Measurements from ENCODE around the gene VRK1.
"Not testable (repeated sequence)": the region's sequence is repeated elsewhere in the genome, so short reads cannot be mapped to it uniquely, and the experiment has no call there.

The VRK1 gene, protein sequence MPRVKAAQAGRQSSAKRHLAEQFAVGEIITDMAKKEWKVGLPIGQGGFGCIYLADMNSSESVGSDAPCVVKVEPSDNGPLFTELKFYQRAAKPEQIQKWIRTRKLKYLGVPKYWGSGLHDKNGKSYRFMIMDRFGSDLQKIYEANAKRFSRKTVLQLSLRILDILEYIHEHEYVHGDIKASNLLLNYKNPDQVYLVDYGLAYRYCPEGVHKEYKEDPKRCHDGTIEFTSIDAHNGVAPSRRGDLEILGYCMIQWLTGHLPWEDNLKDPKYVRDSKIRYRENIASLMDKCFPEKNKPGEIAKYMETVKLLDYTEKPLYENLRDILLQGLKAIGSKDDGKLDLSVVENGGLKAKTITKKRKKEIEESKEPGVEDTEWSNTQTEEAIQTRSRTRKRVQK

DNA sequence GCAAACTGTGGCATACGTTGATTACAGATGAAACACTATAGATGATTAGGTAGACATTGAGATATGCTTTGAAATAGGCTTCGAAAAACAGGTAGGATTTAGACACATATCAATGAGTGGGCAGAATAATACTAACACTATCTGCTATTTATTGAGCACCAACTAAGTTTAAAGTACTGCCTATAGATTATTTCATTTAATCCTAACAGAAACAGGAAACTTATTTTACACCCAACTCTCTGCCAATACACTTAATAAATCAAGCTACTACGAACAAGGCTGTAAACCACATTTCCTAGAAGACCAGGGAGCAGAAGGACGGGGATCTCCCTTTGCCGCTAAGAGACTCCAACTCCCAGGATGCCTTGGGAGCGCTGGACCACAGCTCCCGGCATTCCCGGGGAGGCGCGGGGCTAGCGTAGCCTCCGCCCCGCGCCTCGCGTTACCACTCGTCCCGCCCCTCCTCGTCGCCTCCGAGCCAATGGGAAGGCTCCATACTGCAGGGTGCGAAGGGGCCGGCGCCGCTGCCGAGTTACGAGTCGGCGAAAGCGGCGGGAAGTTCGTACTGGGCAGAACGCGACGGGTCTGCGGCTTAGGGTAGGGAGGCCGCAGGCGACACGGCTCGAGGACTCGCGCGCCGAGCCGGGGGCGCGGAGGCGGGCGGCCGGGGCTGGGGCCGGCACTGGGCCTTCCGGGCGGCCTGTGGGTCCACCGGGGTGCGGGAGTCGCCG lies at the start of gene VRK1:
TSS of gene VRK1 (plus strand) at position 532 of the 731 bp plus-strand sequence. CDS start 36,090 bp downstream, outside the sequence.
- DNase-seq (ENCODE audit: low spot score in 2 of 2) (peak; percentile 89 to 93), ATAC-seq (ENCODE audit: low read depth) (peak; percentile 94)
- peak within 1 kb of the TSS; percentile 93 for H3K27ac Mint-ChIP-seq
- no peaks in the 10 kb centered on the region for H3K36me3 Mint-ChIP-seq
- H3K4me1 Mint-ChIP-seq = peaks cover 19% of the 10 kb centered on the region
- H3K9me3 Mint-ChIP-seq = no peaks in the 10 kb centered on the region
- peak within 1 kb of the TSS; percentile 84 for H3K4me3 Mint-ChIP-seq
- no peaks in the 10 kb centered on the region for H3K27me3 Mint-ChIP-seq

DNA sequence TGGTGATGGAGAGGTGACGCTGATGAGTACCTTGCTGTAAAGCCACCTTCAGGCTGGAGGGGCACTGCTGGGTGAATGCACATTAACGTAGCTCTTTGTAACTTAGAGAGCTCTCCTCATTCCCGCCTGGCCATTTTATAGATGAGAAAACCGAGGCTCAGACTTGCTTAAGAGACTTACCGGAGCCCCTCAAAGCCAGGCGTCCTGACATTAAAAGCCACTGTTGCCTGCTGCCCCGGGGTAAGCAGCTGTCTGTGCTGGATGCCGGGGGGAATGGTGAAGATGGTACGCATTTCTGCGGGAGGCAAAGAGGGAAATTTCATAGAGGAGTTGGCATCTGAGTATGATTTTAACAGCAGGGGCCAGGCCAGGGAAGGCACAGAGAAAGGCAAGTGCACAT lies 49.6 kb upstream of the VRK1 start:
- Mint-ChIP-seq H3K4me1 (no peaks in the 10 kb centered on the region), H3K9me3 (no peaks in the 10 kb centered on the region), H3K27me3 (peaks cover 13% of the 10 kb centered on the region), H3K36me3 (no peaks in the 10 kb centered on the region), H3K27ac (no peak overlapping the region), H3K4me3 (no peak overlapping the region)
- ATAC-seq (ENCODE audit: low read depth) (no peak), DNase-seq (ENCODE audit: low spot score in 2 of 2) (no peak)

DNA sequence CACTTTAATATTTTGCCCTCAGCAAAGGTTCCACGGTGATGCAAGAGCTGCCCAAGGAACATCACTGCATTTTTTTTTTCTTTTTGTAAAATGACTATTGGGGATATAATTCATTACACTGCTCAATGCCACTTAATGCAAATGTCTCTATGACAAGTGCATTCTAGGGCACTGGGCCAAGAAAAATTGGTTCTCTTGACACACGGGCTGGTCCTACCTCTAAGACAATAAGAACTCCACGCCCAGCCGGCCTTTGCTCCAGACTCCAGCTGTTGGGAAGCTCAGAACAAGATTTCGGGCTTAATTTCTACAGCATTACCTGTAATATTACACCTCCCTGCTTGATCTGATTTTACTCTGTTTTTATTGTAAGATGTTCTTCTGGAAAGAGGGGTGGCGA lies 48.8 kb upstream of the VRK1 start:
- Mint-ChIP-seq H3K4me3 (no peak overlapping the region), H3K9me3 (no peaks in the 10 kb centered on the region), H3K36me3 (no peaks in the 10 kb centered on the region), H3K27me3 (peaks cover 13% of the 10 kb centered on the region), H3K4me1 (no peaks in the 10 kb centered on the region), H3K27ac (no peak overlapping the region)
- DNase-seq (ENCODE audit: low spot score in 2 of 2) (no peak), ATAC-seq (ENCODE audit: low read depth) (no peak)

DNA sequence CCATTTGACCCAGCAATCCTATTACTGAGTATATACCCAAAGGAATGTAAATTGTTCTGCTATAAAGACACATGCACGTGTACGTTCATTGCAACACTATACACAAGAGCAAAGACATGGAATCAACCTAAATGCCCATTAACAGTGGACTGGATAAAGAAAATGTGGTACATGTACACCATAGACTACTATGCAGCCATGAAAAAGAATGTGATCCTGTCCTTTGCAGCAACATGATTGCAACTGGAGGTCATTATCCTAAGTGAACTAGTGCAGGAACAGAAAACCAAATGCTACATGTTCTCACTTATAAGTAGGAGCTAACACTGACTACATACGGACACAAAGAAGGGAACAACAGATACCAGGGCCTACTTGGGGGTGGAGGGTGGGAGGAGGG lies 45.7 kb upstream of the VRK1 start:
- H3K4me3 Mint-ChIP-seq = no peak overlapping the region
- DNase-seq (ENCODE audit: low spot score in 2 of 2) (no peak), ATAC-seq (ENCODE audit: low read depth) (no peak)
- H3K27ac Mint-ChIP-seq = no peak overlapping the region
- no peaks in the 10 kb centered on the region for H3K36me3 Mint-ChIP-seq
- H3K4me1 Mint-ChIP-seq = no peaks in the 10 kb centered on the region
- peaks cover 11% of the 10 kb centered on the region for H3K27me3 Mint-ChIP-seq
- no peaks in the 10 kb centered on the region for H3K9me3 Mint-ChIP-seq

DNA sequence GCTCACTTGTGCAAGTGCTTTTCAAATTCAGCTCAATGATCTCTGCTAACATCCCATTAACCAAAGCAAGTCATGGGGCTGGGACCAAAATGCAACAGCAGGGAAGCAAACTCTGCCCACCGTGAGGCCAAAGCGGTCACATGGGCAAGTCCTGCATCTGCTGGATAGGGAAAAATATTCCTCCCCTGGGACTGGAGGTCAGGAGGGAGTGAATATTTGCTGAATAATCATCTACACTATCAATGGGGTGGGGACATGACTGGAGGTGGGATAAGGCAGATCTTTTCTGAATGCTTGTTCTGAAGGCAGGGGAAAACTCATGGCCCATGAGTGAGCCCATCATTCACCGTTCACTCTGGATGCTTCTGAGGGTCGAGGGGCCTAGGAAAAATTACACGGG lies 45.1 kb upstream of the VRK1 start:
- DNase-seq (ENCODE audit: low spot score in 2 of 2) = no peak
- no peaks in the 10 kb centered on the region for H3K4me1 Mint-ChIP-seq
- peaks cover 13% of the 10 kb centered on the region for H3K27me3 Mint-ChIP-seq
- H3K9me3 Mint-ChIP-seq = no peaks in the 10 kb centered on the region
- no peak overlapping the region for H3K27ac Mint-ChIP-seq
- H3K4me3 Mint-ChIP-seq = no peak overlapping the region
- no peak for ATAC-seq (ENCODE audit: low read depth)
- H3K36me3 Mint-ChIP-seq = no peaks in the 10 kb centered on the region

DNA sequence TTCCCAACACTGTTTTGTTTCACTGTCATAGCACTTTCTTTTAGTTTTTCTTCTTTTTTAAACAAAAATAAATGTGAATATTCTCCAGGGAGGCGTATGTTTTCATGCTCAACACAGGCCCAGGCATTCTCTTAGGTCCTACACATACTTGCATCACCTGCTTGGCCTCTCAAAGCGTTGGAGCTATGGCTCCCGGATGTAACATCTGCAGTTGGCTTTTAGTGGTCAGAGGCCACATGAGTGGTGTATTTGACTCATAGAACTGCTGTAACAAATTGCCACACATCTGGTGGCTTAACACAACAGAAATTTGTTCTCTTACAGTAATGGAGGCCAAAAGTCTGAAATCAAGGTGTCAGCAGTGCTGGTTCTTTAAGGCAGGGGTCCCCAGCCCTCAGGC lies 44.6 kb upstream of the VRK1 start:
- Mint-ChIP-seq H3K4me1 (no peaks in the 10 kb centered on the region), H3K27ac (no peak overlapping the region), H3K4me3 (no peak overlapping the region), H3K27me3 (peaks cover 13% of the 10 kb centered on the region), H3K9me3 (no peaks in the 10 kb centered on the region), H3K36me3 (no peaks in the 10 kb centered on the region)
- DNase-seq (ENCODE audit: low spot score in 2 of 2) = no peak
- no peak for ATAC-seq (ENCODE audit: low read depth)

DNA sequence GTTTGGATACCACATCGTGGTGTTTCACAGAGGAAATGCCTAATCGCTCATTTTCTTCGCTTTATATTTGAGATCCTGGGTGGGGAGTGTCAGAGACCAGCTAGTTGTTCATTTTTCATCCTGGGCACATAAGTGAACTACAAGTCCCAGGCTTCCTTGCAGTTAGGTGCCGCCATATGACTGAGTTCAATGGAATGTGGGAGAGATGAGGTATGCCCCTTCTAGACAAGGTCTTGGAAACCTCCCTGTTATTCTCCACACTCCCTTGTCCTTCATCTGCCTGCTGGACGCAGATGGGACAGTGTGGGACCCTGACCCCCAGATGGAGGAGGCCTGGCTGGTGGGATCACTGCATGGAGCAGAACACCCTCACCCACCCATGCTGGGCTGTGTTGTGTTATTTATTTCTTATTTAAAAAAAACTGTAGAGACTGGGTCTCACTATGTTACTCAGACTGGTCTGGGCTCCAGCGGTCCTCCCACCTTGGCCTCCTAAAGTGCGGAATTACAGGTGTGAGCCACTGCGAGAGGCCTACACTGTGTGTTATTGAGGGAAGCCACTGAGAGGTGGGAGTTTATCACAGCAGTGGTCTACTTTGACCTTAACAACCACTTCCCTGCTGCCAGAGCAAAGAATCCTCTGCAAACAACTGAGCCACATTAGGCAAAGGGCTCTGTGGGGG lies 42.9 kb upstream of the VRK1 start:
- DNase-seq (ENCODE audit: low spot score in 2 of 2) = no peak
- no peaks in the 10 kb centered on the region for H3K9me3 Mint-ChIP-seq
- H3K4me3 Mint-ChIP-seq = no peak overlapping the region
- H3K4me1 Mint-ChIP-seq = no peaks in the 10 kb centered on the region
- H3K36me3 Mint-ChIP-seq = no peaks in the 10 kb centered on the region
- no peak for ATAC-seq (ENCODE audit: low read depth)
- H3K27ac Mint-ChIP-seq = no peak overlapping the region
- H3K27me3 Mint-ChIP-seq = peaks cover 13% of the 10 kb centered on the region

DNA sequence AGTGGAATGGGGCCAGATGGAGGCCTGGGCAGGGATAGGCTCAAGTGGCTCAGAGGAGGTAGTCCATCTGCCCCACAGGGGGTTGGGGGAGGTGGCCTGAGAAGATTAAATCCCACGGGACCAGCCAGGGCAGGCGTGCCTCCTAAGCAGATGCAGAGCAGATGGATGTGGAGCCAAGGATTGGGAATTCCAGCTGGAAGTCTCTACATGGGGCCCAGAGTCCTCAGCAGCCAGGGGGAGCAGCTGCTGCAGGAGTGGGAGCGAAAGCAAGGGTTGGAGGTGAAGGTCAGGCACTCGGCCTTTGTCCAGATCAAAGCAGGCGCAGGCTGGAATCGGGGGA lies 42.4 kb upstream of the VRK1 start:
- ATAC-seq (ENCODE audit: low read depth) = no peak
- Mint-ChIP-seq H3K4me3 (no peak overlapping the region), H3K36me3 (no peaks in the 10 kb centered on the region), H3K27me3 (peaks cover 13% of the 10 kb centered on the region), H3K4me1 (no peaks in the 10 kb centered on the region), H3K27ac (no peak overlapping the region), H3K9me3 (no peaks in the 10 kb centered on the region)
- no peak for DNase-seq (ENCODE audit: low spot score in 2 of 2)

DNA sequence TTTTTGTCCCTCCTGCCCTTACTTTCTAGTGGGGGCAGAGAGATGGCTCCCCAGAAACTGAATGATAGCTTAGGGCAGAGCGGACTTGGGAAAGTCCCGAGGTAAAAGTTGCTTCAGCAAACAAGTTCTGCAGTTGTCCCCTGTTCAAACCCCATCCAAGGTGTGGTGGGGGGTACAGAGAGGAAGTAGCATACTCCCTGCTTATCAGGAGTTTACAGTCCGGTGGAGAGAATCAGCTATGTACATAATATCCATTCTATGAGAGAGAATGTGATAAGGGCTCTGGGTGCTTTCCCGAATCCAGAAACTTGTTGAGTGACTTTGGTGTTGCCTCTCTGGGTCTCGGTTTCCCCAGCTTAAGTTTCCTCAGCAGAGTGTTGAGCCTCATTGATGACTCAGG lies 40.4 kb upstream of the VRK1 start:
- Mint-ChIP-seq H3K27me3 (peaks cover 12% of the 10 kb centered on the region), H3K27ac (no peak overlapping the region), H3K9me3 (peaks cover 2% of the 10 kb centered on the region), H3K4me1 (no peaks in the 10 kb centered on the region), H3K4me3 (no peak overlapping the region), H3K36me3 (no peaks in the 10 kb centered on the region)
- DNase-seq (ENCODE audit: low spot score in 2 of 2) (no peak), ATAC-seq (ENCODE audit: low read depth) (no peak)

DNA sequence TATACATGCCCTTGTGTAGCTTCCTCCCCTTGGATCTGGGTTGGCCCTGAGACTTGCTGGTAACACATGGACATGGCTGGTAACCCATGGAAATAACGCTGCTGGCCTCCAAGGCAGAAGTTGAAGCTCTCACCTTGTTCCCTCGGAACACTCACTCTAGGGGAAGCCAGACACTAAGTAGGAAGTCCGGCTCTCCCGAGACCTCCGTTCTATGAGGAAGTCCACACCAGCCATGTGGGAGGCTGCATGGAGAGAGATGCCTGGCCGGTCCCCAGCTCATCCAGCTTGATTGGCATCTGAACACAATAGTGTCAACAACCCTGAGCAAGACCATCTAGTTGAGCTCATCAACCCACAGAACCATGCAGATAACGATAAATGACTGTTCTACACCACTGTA lies 39.7 kb upstream of the VRK1 start:
- Mint-ChIP-seq H3K4me1 (peaks cover under 1% of the 10 kb centered on the region), H3K36me3 (no peaks in the 10 kb centered on the region), H3K27ac (no peak overlapping the region), H3K27me3 (peaks cover 12% of the 10 kb centered on the region), H3K9me3 (peaks cover 2% of the 10 kb centered on the region), H3K4me3 (no peak overlapping the region)
- DNase-seq (ENCODE audit: low spot score in 2 of 2) (no peak), ATAC-seq (ENCODE audit: low read depth) (no peak)

DNA sequence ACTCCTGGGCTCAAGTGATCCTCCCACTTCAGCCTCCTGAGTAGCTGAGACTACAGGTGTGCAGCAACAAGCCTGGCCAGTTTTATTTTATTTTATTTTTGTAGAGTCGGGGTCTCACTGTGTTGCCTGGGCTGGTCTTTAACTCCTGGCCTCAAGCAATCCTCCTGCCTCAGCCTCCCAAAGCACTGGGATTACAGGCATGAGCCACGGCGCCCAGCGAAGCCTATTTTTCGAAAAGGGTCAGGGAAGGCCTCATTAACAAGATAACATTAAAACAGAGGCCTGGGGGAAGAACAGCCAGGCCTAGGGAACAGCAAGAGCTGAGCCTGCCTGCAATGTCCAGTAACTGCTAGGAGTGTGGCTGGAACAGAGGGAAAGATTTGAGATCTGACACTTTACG lies 36.1 kb upstream of the VRK1 start:
- H3K27me3 Mint-ChIP-seq = peaks cover 3% of the 10 kb centered on the region
- H3K36me3 Mint-ChIP-seq = no peaks in the 10 kb centered on the region
- DNase-seq (ENCODE audit: low spot score in 2 of 2) = no peak
- H3K27ac Mint-ChIP-seq = no peak overlapping the region
- no peak overlapping the region for H3K4me3 Mint-ChIP-seq
- peaks cover 4% of the 10 kb centered on the region for H3K4me1 Mint-ChIP-seq
- peaks cover 2% of the 10 kb centered on the region for H3K9me3 Mint-ChIP-seq
- ATAC-seq (ENCODE audit: low read depth) = no peak

DNA sequence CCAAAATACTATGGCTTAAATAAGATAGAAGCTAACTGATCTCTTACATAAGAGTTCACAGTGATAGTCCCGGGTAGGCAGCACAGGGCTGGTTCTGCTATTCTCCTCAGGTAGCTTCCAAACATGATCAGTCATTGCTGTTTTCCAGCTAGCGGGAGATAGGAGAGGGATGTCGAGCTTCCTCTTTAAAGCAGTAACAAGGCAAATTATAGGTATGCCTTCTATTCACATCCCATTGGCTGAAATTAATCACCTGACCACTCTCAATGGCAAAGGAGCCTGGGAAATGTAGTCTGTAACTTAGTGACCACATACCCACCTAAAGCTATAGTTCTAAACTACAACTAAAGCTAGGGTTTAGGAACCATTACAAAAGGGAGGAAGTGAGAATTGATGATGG lies 34.5 kb upstream of the VRK1 start:
- DNase-seq (ENCODE audit: low spot score in 2 of 2) = peak; percentile 22 to 57
- H3K4me1 Mint-ChIP-seq = peaks cover 4% of the 10 kb centered on the region
- H3K27me3 Mint-ChIP-seq = peaks cover 2% of the 10 kb centered on the region
- no peak overlapping the region for H3K27ac Mint-ChIP-seq
- H3K9me3 Mint-ChIP-seq = peaks cover 2% of the 10 kb centered on the region
- no peaks in the 10 kb centered on the region for H3K36me3 Mint-ChIP-seq
- H3K4me3 Mint-ChIP-seq = peak overlapping the region; percentile 80
- ATAC-seq (ENCODE audit: low read depth) = peak; percentile 100

DNA sequence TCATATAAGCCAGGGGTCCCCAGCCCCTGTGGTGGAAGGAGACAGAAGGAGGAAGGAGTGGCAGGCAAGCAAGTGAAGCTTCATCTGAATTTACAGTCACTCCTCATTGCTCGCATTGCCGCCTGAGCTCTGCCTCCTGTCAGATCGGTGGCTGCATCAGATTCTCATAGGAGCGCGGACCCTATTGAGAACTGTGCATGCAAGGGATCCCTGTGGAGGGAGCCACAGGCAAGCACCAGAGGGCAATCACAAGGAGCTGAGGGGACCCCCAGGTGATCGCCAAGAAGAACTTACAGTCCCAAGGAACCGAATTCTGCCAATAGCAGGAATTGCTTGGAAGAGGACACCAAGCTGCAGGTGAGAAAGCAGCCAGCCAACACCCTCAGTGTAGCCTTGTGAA lies 33.2 kb upstream of the VRK1 start:
- peaks cover 4% of the 10 kb centered on the region for H3K4me1 Mint-ChIP-seq

DNA sequence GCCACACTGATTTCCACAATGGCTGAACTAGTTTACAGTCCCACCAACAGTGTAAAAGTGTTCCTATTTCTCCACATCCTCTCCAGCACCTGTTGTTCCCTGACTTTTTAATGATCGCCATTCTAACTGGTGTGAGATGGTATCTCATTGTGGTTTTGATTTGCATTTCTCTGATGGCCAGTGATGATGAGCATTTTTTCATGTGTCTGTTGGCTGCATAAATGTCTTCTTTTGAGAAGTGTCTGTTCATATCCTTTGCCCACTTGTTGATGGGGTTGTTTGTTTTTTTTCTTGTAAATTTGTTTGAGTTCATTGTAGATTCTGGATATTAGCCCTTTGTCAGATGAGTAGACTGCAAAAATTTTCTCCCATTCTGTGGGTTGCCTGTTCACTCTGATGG lies 32.0 kb upstream of the VRK1 start:
- peaks cover 12% of the 10 kb centered on the region for H3K27me3 Mint-ChIP-seq
- H3K36me3 Mint-ChIP-seq; DNase-seq (ENCODE audit: low spot score in 2 of 2); H3K27ac Mint-ChIP-seq; H3K4me3 Mint-ChIP-seq; H3K4me1 Mint-ChIP-seq; H3K9me3 Mint-ChIP-seq; ATAC-seq (ENCODE audit: low read depth): not testable (repeated sequence)

More for the DNA sequence above, 33.2 kb upstream of the VRK1 start:
- Mint-ChIP-seq H3K36me3 (no peaks in the 10 kb centered on the region), H3K9me3 (peaks cover 2% of the 10 kb centered on the region), H3K27ac (no peak overlapping the region), H3K4me3 (no peak overlapping the region), H3K27me3 (peaks cover 7% of the 10 kb centered on the region)
- DNase-seq (ENCODE audit: low spot score in 2 of 2) (no peak), ATAC-seq (ENCODE audit: low read depth) (no peak)

All from memory B cell (primary cell).